Vagina (tissue), 2 donors: ENCODE measurements around the gene ZNF592. TPM values are rescaled to one million over a fixed set of nuclear protein-coding genes. Genes with fewer than 3 reads are reported as not detected.
"Not testable (repeated sequence)": the region's sequence is repeated elsewhere in the genome, so short reads cannot be mapped to it uniquely, and the experiment has no call there.

ENCODE experiments used
- DNase-seq, 2 donors: peaks; one replicate each; pipeline ENCODE4 v3.0.0-alpha.2; 2017; ENCODE audit errors: extremely low spot score in 2 of 2
- H3K27ac ChIP-seq: fragments of 200-600 bp; sonication (generic); one replicate; pipeline ENCODE4 v1.5.1; 2019
- H3K27me3 ChIP-seq: fragments of 200-600 bp; sonication (generic); one replicate; pipeline ENCODE4 v1.5.1; 2019
- H3K36me3 ChIP-seq, 2 donors: fragments of 200-600 bp; sonication (generic); one replicate each; pipeline ENCODE4 v1.5.1; 2017 to 2019
- H3K4me1 ChIP-seq: fragments of 200-600 bp; sonication (generic); one replicate; pipeline ENCODE4 v1.5.1; 2019
- H3K4me3 ChIP-seq, 2 donors: fragments of 200-600 bp; sonication (generic); 1 replicate in 1 of 2; 2 replicates in 1 of 2; pipeline ENCODE4 v1.5.1; 2016 to 2019
- H3K9me3 ChIP-seq: fragments of 200-600 bp; sonication (generic); one replicate; pipeline ENCODE4 v1.5.1; 2019
- POLR2A ChIP-seq, 2 donors: fragments of 450-650 bp; IDR thresholded peaks; one replicate each; pipeline ENCODE4 v1.6.1; 2017; ENCODE audit warnings: antibody characterized with exemption in 2 of 2, mild to moderate bottlenecking in 2 of 2, moderate library complexity in 2 of 2
- POLR2AphosphoS5 ChIP-seq, 2 donors: sonication (generic); formaldehyde crosslinking; IDR thresholded peaks; one replicate each; pipeline ENCODE4 v1.9.0; 2017; ENCODE audit warnings: antibody characterized with exemption in 2 of 2, mild to moderate bottlenecking in 2 of 2, low read depth in 1 of 2; ENCODE audit not compliant: insufficient read depth in 1 of 2
- intact Hi-C: fragments of 100-400 bp; cut with DNase I; formaldehyde crosslinking; loops from one replicate; pipeline ENCODE4 v1.15.1; 2023
- total RNA-seq: library from RNA; depleted of rRNA; stranded (reverse); fragments of >200 nt; gene quantifications from one replicate; pipeline ENCODE4 v1.2.3, GENCODE V29; 2016
- TF ChIP-seq, protein P1 (sequence below), 3 experiments: fragments of 450-650 bp in 2 of 3; fragments of 200-600 bp in 1 of 3; sonication (generic) in 1 of 3; IDR thresholded peaks; one replicate each; pipeline ENCODE4 v1.5.1; 2017 to 2019; ENCODE audit warnings: antibody characterized with exemption in 3 of 3, mild to moderate bottlenecking in 2 of 3, moderate library complexity in 2 of 3

The ZNF592 gene
- total RNA-seq, 1 donor from 2014 or later = 21.6 TPM

DNA sequence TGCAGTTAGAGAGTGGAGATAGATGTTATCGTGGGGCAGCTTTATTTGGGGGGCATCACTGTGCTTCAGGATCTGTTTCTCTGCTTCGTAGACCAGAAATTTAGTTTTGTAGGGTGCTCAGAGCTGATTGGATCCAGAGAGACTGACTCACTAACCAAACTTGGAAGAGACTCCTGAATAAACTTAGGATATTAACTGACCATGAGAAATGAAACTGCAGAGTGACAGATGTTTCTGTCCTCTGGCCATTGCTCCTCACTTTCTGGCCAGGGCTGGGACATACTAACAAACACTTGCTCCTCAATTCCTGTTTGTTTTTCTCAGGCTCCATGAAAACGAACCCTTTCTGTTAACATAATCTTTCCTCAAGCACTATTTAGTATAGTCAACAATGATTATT lies 4.3 kb downstream of the ZNF592 start:
- Histone ChIP-seq H3K9me3 (no peaks in the 10 kb centered on the region), H3K27me3 (no peaks in the 10 kb centered on the region), H3K36me3 (no peaks in the 10 kb centered on the region), H3K27ac (peak overlapping the region; percentile 44), H3K4me1 (peaks cover 61% of the 10 kb centered on the region), H3K4me3 (no peak overlapping the region)
- intact Hi-C loops = no loop called here
- no peak for DNase-seq
- TF ChIP-seq, protein P1, sequence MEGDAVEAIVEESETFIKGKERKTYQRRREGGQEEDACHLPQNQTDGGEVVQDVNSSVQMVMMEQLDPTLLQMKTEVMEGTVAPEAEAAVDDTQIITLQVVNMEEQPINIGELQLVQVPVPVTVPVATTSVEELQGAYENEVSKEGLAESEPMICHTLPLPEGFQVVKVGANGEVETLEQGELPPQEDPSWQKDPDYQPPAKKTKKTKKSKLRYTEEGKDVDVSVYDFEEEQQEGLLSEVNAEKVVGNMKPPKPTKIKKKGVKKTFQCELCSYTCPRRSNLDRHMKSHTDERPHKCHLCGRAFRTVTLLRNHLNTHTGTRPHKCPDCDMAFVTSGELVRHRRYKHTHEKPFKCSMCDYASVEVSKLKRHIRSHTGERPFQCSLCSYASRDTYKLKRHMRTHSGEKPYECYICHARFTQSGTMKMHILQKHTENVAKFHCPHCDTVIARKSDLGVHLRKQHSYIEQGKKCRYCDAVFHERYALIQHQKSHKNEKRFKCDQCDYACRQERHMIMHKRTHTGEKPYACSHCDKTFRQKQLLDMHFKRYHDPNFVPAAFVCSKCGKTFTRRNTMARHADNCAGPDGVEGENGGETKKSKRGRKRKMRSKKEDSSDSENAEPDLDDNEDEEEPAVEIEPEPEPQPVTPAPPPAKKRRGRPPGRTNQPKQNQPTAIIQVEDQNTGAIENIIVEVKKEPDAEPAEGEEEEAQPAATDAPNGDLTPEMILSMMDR (IDR thresholded peaks at IDR 0.05) = no peak

DNA sequence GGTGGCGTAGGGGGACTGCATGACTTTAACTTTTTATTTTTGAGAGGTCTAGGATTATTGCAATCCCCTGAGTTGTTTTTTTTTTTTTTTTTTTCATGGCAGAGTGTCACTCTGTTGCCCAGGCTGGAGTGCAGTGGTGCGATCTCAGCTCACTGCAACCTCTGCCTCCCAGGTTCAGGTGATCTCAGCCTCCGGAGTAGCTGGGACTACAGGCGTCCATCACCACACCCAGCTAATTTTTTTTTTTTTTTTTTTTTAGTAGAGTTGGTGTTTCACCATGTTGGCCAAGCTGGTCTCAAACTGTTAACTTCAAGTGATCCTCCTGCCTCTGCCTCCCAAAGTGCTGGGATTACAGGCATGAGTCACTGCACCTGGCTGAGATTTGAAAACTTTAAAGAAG lies 6.5 kb downstream of the ZNF592 start:
- H3K9me3 ChIP-seq, H3K36me3 ChIP-seq, H3K4me3 ChIP-seq, H3K27ac ChIP-seq, intact Hi-C loops, DNase-seq, H3K27me3 ChIP-seq: not testable (repeated sequence)
- H3K4me1 ChIP-seq = peaks cover 74% of the 10 kb centered on the region

DNA sequence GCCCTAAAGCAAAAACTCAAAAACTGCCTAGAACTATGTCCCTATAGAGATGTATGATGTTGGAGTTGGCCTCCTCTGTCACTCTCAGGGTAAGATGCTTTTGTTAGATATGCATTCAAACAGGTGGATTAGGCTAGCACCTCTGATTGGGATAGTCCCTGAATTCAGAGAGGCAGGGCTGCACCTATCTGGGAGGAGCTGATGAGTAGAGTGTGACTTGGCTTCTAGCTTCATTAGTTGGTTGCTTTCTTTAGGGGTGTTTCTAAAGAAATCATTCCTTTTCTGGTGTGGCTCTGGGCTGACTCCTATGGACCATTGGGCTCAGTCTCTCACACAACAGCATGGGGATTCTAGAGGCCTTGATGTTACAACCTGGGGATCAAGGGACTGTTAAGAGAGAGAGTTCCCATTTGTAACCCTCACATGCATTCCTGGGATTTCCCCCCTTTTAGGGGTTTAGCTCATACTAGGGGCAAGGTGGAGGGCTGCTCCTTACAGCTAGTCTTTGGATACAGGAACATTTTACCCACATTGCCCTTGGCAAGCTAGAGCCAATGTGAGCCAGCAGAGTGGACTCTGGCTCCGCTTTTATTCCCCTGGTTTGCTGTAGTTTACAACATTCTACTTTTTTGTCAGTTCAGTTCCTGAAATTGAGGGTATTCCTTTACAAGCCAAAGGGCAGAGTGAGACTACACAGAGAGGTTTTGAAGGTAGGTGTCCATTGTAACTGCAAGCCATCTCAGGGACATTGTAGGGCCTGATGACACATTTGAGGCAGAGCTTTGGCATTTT lies 7.5 kb downstream of the ZNF592 start:
- Histone ChIP-seq H3K9me3 (no peaks in the 10 kb centered on the region), H3K36me3 (no peaks in the 10 kb centered on the region), H3K27me3 (no peaks in the 10 kb centered on the region), H3K4me3 (no peak overlapping the region), H3K27ac (no peak overlapping the region), H3K4me1 (peaks cover 72% of the 10 kb centered on the region)
- no peak for DNase-seq
- intact Hi-C loops = no loop called here
- TF ChIP-seq POLR2AphosphoS5 (IDR thresholded peaks at IDR 0.05; ENCODE audit: insufficient read depth in 1 of 2, low read depth in 1 of 2) = no peak
- TF ChIP-seq, protein P1 (IDR thresholded peaks at IDR 0.05) = no peak
- TF ChIP-seq POLR2A (IDR thresholded peaks at IDR 0.05) = no peak

DNA sequence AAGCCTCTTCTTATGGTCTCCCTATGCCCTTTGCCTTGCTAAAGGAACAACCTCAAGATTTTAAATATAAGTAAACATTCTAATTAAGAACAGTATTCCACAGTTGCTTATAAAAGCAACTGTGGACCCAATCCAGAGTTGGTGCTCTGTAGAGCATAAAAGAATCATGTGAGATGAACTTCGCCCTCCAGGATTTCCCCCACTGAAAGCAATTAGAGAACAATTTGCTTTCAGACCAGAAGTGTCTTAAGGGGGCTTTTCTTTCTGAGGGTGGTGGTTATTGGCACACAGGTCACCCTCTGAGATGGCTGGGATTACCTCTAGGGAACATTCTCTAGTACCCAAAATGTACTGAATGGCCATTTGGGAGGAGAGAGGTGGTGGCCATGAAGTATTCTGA lies 10.6 kb downstream of the ZNF592 start:
- TF ChIP-seq, protein P1 (IDR thresholded peaks at IDR 0.05) = no peak
- TF ChIP-seq POLR2AphosphoS5 (IDR thresholded peaks at IDR 0.05; ENCODE audit: insufficient read depth in 1 of 2, low read depth in 1 of 2) (no peak), POLR2A (IDR thresholded peaks at IDR 0.05) (no peak)
- Histone ChIP-seq H3K4me1 (peaks cover 79% of the 10 kb centered on the region), H3K36me3 (no peaks in the 10 kb centered on the region), H3K9me3 (no peaks in the 10 kb centered on the region), H3K27ac (no peak overlapping the region), H3K27me3 (no peaks in the 10 kb centered on the region), H3K4me3 (no peak overlapping the region)
- DNase-seq = no peak
- intact Hi-C loops = no loop called here

DNA sequence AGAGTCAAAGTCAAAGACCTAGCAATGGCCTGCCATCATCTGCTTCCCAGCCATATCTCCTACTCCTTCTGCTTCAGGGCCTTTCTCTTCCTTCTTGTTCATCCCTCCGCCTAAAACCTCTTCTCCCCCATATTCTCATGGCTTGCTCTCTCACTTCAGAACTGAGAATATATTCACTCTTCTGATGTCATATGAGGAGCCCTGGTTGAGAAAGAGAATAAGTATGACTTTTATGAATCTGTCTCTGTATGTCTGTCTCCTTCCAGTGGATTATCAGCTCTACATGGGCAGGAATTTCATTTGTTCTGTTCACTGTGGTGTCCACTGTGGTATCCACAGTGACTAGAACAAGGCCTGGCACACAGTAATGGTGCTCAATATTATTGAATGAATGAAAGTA lies 11.8 kb downstream of the ZNF592 start:
- H3K9me3 ChIP-seq = no peaks in the 10 kb centered on the region
- no peaks in the 10 kb centered on the region for H3K36me3 ChIP-seq
- TF ChIP-seq POLR2AphosphoS5 (IDR thresholded peaks at IDR 0.05; ENCODE audit: insufficient read depth in 1 of 2, low read depth in 1 of 2) (no peak), POLR2A (IDR thresholded peaks at IDR 0.05) (no peak)
- TF ChIP-seq, protein P1 (IDR thresholded peaks at IDR 0.05) = no peak
- H3K27ac ChIP-seq = no peak overlapping the region
- H3K4me1 ChIP-seq = peaks cover 89% of the 10 kb centered on the region
- no peaks in the 10 kb centered on the region for H3K27me3 ChIP-seq
- DNase-seq = no peak
- intact Hi-C loops = no loop called here
- H3K4me3 ChIP-seq = no peak overlapping the region
